GM23338 (cell line): ENCODE results near the gene RPS19.

Experiments used
- CREB1 ChIP-seq: fragments of 250-450 bp; sonication (Bioruptor Pico); IDR thresholded peaks from 2 replicates; pipeline ENCODE4 v1.5.0; 2020; ENCODE audit warnings: low read depth, mild to moderate bottlenecking, moderate library complexity
- CTCF ChIP-seq, 2 experiments: fragments of 200-600 bp in 1 of 2; sonication (generic) in 1 of 2; conservative IDR thresholded peaks; 2 replicates each; pipeline versions ENCODE4 v1.5.1 to v1.6.1; 2016 to 2017; ENCODE audit warnings: antibody characterized with exemption in 2 of 2, low read depth in 2 of 2, mild to moderate bottlenecking in 2 of 2, moderate library complexity in 1 of 2
- EZH2 ChIP-seq: fragments of 200-600 bp; sonication (generic); IDR thresholded peaks from one replicate; pipeline ENCODE4 v1.8.0; 2017; ENCODE audit warnings: antibody characterized with exemption, mild to moderate bottlenecking, low read depth; ENCODE audit not compliant: unreplicated experiment
- EZH2phosphoT487 ChIP-seq: fragments of 200-600 bp; sonication (generic); IDR thresholded peaks from one replicate; pipeline ENCODE4 v1.8.1; 2018; ENCODE audit warnings: antibody characterized with exemption; ENCODE audit not compliant: unreplicated experiment
- JUNB ChIP-seq: IDR thresholded peaks from one replicate; pipeline ENCODE4 v1.6.1; 2016; ENCODE audit warnings: antibody characterized with exemption; ENCODE audit not compliant: unreplicated experiment
- NANOG ChIP-seq: IDR thresholded peaks from 2 replicates; pipeline ENCODE4 v1.6.1; 2016; ENCODE audit warnings: antibody characterized with exemption, borderline replicate concordance
- POLR2AphosphoS5 ChIP-seq: IDR thresholded peaks from 2 replicates; pipeline ENCODE4 v1.6.1; 2016; ENCODE audit warnings: antibody characterized with exemption, low read depth
- REST ChIP-seq: IDR thresholded peaks from one replicate; pipeline ENCODE4 v1.6.1; 2018; ENCODE audit warnings: antibody characterized with exemption; ENCODE audit not compliant: unreplicated experiment
- STAT1 ChIP-seq: IDR thresholded peaks from one replicate; pipeline ENCODE4 v1.6.1; 2016; ENCODE audit warnings: antibody characterized with exemption; ENCODE audit not compliant: unreplicated experiment
- ZNF114 ChIP-seq: fragments of 250-450 bp; sonication (Bioruptor Pico); IDR thresholded peaks from 2 replicates; pipeline ENCODE4 v1.5.0; 2020; ENCODE audit warnings: mild to moderate bottlenecking, moderate library complexity
- ZNF331 ChIP-seq: fragments of 250-450 bp; sonication (Bioruptor Pico); IDR thresholded peaks from 2 replicates; pipeline ENCODE4 v1.5.0; 2020; ENCODE audit warnings: low read depth, mild to moderate bottlenecking, moderate library complexity
- ZNF462 ChIP-seq: fragments of 250-450 bp; sonication (Bioruptor Pico); IDR thresholded peaks from 2 replicates; pipeline ENCODE4 v1.5.0; 2020; ENCODE audit warnings: mild to moderate bottlenecking, moderate library complexity
- TF ChIP-seq, protein P1 (sequence below): IDR thresholded peaks from 2 replicates; pipeline ENCODE4 v1.6.1; 2016; ENCODE audit warnings: antibody characterized with exemption

DNA sequence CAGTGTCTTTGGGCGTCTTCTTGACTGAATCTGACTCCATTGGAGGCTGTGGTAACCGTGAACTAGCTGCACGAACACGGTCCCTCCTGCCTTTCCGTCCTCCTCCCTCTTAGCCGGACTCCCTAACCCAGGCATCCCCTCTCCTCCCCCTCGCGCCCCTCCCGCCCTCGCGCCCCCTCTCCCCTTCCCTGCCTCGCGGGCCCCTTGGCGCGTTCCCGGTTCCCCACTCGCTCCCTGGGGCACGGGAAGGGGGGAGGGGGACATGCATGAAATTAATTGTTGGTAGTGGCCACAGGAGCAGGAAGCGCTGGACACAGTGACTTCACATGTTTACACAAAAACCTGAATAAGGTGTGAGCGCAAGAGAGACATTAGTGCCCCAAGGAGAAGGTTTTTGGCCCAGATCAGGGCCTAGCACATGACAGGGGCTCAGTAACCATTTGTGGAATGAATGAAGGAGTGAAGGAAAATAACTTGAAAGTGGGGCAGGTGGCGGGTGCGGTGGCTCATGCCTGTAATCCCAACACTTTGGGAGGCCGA, 14.9 kb upstream of the RPS19 start:
- TF ChIP-seq EZH2, result no peak
- no peak for TF ChIP-seq CTCF (conservative IDR thresholded peaks at IDR 0.05; ENCODE audit: low read depth in 2 of 2)
- TF ChIP-seq CREB1 (CRISPR knock-in tag), result no peak
- no peak for TF ChIP-seq EZH2phosphoT487
- TF ChIP-seq POLR2AphosphoS5, result no peak
- TF ChIP-seq, protein P1, sequence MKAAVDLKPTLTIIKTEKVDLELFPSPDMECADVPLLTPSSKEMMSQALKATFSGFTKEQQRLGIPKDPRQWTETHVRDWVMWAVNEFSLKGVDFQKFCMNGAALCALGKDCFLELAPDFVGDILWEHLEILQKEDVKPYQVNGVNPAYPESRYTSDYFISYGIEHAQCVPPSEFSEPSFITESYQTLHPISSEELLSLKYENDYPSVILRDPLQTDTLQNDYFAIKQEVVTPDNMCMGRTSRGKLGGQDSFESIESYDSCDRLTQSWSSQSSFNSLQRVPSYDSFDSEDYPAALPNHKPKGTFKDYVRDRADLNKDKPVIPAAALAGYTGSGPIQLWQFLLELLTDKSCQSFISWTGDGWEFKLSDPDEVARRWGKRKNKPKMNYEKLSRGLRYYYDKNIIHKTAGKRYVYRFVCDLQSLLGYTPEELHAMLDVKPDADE, result no peak
- TF ChIP-seq REST, result no peak
- no peak for TF ChIP-seq ZNF331 (CRISPR knock-in tag)
- TF ChIP-seq JUNB, result no peak
- no peak for TF ChIP-seq ZNF114
- no peak for TF ChIP-seq STAT1
- no peak for TF ChIP-seq ZNF462 (CRISPR knock-in tag)
- no peak for TF ChIP-seq NANOG
